SK-N-DZ (cell line): ENCODE results near the gene PLPPR3. TPM values are rescaled to one million over a fixed set of nuclear protein-coding genes. Genes with fewer than 3 reads are reported as not detected.

ENCODE experiments used
- DNase-seq: peaks from one replicate; pipeline ENCODE4 v3.0.0-alpha.2; 2015; ENCODE audit warnings: low spot score
- polyA plus RNA-seq, 2 experiments: library from polyadenylated mRNA; depleted of rRNA; stranded (reverse); fragments of >200 nt; gene quantifications; 2 replicates each; pipeline ENCODE4 v1.2.3, GENCODE V29; 2014

The PLPPR3 gene
- 153 and 228 TPM in 2 replicates for polyA plus RNA-seq (2014; cell fraction: cytosol; rRNA removed)
- 134 and 172 TPM in 2 replicates for polyA plus RNA-seq (2014; cell fraction: nucleus; rRNA removed)

GRCh38 chr19:821825-822503 is at the start of gene PLPPR3:
Gene PLPPR3 (minus strand): TSS chr19:821955. CDS start chr19:821559, 396 bp downstream.
- DNase-seq, result peak; percentile 72

- DNase-seq, result no peak
Measured at GRCh38 chr19:870963-871401, 49.2 kb upstream of the PLPPR3 start.

GRCh38 chr19:870314-870713 is 48.6 kb upstream of the PLPPR3 start:
- no peak for DNase-seq

GRCh38 chr19:869245-870177 is 47.8 kb upstream of the PLPPR3 start:
- no peak for DNase-seq

GRCh38 chr19:868458-869244 is 46.9 kb upstream of the PLPPR3 start:
- no peak for DNase-seq

- DNase-seq, result no peak
Measured at GRCh38 chr19:867855-868457, 46.2 kb upstream of the PLPPR3 start.

- no peak for DNase-seq
Measured at GRCh38 chr19:867301-867793, 45.6 kb upstream of the PLPPR3 start.

GRCh38 chr19:866769-867300 is 45.1 kb upstream of the PLPPR3 start:
- no peak for DNase-seq

- DNase-seq, result no peak
Measured at GRCh38 chr19:863315-863620, 41.5 kb upstream of the PLPPR3 start.

- DNase-seq, result peak; percentile 54
Measured at GRCh38 chr19:862581-863314, 41.0 kb upstream of the PLPPR3 start.

GRCh38 chr19:861756-862580 is 40.2 kb upstream of the PLPPR3 start:
- peak; percentile 71 for DNase-seq

- DNase-seq, result no peak
Measured at GRCh38 chr19:861141-861755, 39.5 kb upstream of the PLPPR3 start.

- no peak for DNase-seq
Measured at GRCh38 chr19:858868-859843, 37.4 kb upstream of the PLPPR3 start, which contains the start of gene CFD. Gene CFD (plus strand): TSS chr19:859664. CDS start chr19:859690, 26 bp downstream.

- no peak for DNase-seq
Measured at GRCh38 chr19:858284-858683, 36.5 kb upstream of the PLPPR3 start.

GRCh38 chr19:855566-856120 is 33.9 kb upstream of the PLPPR3 start:
- no peak for DNase-seq

- DNase-seq, result no peak
Measured at GRCh38 chr19:855142-855541, 33.4 kb upstream of the PLPPR3 start.

GRCh38 chr19:854549-854948 is 32.8 kb upstream of the PLPPR3 start:
- DNase-seq, result no peak
